HG03097 (cell line): ENCODE data around the gene OR2Z1.
"Not testable (repeated sequence)": the region's sequence is repeated elsewhere in the genome, so short reads cannot be mapped to it uniquely, and the experiment has no call there.

ENCODE experiments used
- ATAC-seq: cut with Tn5 transposase; IDR thresholded peaks from one replicate; pipeline ENCODE4 v1.9.1; 2021; ENCODE audit not compliant: unreplicated experiment, low FRiP score

The OR2Z1 gene

DNA sequence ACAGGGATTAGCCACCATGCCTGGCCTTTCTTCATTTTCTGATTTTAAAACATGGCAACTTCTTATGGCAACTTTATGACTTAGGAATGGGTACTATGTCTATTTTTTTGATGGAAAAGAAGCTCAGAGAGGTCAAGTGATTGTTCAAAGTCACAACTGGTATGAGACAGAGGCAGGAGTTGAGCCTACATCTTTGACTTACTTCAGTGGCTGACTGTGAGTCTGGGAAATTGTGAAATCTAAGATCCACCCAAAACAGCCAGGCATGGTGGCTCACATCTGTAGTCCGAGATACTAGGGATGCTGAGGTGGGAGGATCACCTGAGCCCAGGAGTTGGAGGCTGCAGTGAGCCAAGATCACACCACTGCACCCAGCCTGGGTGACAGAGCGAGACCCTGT, 20.5 kb upstream of the OR2Z1 start:
- ATAC-seq = no peak

DNA sequence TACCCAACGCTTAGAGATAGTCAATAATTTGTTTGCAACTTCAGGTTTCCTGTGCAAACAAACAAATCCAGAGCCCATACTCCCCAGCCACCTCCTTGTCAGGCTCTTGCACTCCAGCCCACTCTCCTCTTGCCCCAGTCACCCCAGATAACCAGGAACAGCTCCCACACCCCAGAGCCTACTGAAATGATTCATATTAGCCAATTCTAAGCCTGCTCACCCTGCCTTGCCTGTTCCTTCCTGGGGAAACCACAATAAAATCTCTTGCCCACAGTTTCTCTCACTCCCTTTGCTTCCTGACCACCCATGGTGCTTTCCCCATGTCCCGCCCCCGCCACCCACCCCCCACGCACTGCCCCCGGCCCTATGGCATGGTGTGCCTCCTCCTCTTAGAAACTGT, 19.1 kb upstream of the OR2Z1 start:
- no peak for ATAC-seq

DNA sequence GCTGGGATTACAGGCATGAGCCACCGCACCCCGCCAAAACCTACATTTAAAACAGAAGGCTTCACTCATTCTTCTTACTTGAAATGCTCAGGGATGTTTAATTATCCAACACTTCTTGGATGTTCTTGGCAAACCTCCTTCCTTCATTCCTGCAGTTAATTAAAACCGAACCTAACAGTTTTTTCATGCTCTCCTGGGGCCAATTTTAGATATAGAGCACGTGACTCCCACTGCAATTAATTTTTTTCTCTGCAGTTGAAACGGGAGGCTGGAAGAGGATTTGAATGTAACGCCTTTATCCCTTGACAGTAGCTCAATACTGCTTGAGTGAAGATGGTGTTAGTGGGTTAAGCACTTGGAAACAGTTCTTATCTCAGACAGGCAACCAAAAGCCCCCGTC, 18.2 kb upstream of the OR2Z1 start:
- no peak for ATAC-seq

DNA sequence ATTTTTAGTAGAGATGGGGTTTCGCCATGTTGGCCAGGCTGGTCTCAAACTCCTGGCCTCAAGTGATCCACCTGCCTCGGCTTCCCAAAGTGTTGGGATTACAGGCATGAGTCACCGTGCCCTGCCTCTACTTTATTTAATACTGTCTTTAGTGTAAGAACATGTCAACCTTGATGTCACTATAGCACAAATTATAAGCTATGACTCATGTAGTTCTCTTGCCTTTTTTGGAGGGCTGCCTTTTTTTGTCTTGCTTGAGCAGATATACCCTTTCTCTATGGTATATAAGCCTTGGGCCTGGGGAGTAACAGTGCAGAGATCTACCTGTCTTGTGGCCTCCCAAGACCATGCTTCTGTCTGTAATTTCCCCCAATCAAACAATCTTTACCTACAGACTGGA, 16.1 kb upstream of the OR2Z1 start:
- ATAC-seq = not testable (repeated sequence)

DNA sequence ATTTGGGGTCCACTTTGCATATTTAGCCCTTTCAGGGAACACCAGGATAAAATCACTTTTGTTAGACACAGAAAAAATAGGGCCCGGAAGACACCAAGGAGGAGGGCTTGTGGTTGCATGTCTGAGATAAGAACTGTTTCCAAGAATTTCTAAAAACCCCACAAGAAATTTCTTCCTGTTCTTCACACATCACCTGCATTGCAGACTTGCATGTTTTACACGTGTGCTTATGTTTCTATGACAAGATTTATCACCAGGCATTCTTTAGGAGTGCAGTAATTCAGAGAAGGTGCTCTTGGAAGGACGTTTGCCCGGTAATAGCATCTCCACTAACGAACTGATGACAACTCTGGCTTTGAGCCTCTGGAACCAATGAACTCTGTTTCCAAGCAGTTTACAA, 15.7 kb upstream of the OR2Z1 start:
- no peak for ATAC-seq

DNA sequence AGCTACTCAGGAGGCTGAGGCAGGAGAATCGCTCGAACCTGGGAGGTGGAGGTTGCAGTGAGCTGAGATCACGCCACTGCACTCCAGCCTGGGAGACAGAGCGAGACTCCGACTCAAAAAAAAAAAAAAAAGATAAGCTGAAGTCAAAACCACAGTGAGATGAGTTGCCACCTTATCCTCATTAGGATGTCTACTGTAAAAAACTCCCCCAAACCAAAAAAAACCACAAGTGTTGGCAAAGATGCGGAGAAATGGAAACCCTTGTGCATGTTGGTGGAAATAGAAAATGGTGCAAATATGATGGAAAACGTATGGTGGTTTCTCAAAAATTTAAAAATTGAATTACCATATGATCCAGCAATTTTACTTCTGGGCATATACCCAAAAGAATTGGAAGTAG, 11.1 kb upstream of the OR2Z1 start:
- not testable (repeated sequence) for ATAC-seq

DNA sequence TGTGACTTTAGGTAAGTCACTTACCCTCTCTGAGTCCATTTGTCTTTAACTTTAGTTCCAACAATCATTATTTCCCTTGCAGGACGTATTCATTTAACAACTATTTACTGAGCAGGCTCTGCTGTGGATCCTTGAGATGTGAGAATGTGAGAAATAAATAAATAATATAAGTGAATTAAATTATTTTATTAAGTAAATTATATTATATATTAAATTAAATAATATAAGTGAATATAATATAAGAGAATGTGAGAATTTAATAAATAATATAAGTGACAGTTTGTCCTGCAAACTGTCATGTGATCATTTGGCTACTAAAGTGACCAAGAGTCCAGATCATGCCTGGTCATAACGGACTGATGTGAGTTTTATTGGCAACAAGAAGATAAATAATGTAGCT, 598 bp downstream of the OR2Z1 start:
- ATAC-seq = no peak

DNA sequence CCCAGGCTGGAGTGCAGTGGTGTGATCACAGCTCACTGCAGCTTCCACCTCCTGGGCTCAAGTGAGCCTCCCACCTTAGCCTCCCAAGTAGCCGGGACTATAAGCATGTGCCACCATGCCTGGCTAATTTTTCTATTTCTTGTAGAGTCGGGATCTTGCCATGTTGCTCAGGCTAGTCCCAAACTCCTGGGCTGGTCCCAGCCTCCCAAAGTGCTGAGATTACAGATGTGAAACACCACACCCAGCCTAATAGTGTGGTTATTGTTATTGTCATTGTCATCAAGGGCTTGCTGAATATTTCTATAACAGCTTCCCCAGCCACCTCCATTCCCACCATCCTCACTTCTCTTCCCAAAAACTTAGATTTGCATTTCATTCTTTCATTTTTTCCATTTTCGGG, 2.8 kb downstream of the OR2Z1 start:
- no peak for ATAC-seq

DNA sequence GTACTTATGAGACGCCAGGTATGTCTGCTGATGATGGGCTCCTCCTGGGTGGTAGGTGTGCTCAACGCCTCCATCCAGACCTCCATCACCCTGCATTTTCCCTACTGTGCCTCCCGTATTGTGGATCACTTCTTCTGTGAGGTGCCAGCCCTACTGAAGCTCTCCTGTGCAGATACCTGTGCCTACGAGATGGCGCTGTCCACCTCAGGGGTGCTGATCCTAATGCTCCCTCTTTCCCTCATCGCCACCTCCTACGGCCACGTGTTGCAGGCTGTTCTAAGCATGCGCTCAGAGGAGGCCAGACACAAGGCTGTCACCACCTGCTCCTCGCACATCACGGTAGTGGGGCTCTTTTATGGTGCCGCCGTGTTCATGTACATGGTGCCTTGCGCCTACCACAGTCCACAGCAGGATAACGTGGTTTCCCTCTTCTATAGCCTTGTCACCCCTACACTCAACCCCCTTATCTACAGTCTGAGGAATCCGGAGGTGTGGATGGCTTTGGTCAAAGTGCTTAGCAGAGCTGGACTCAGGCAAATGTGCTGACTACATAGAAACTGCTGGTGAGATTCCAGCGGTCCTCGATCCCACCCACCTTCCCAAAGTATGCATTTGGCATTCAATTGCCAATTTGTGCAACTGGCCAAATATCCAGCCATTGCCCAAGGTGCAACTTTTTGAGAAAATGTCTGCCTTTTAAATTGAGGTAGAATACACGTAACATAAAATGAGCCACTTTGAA, 10.2 kb downstream of the OR2Z1 start:
- ATAC-seq = no peak

DNA sequence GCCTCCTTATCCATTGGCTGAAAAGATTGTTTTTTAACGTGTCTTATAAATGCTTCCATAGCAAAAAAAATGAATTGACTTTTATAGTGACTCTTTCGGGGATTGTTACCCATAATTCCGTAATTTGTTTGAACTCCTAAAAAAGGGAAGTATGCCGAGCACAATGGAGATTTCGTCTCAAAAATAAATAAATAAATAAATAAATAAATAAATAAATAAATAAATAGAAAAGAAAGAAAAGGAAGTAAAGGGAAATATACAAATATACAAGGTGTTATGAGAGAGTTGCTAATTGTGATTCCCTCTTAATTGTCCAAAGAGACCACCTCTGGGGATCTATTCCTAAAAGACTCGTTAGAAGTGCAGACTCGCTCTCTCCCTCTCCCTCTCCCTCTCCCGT, 16.9 kb downstream of the OR2Z1 start:
- ATAC-seq = no peak

DNA sequence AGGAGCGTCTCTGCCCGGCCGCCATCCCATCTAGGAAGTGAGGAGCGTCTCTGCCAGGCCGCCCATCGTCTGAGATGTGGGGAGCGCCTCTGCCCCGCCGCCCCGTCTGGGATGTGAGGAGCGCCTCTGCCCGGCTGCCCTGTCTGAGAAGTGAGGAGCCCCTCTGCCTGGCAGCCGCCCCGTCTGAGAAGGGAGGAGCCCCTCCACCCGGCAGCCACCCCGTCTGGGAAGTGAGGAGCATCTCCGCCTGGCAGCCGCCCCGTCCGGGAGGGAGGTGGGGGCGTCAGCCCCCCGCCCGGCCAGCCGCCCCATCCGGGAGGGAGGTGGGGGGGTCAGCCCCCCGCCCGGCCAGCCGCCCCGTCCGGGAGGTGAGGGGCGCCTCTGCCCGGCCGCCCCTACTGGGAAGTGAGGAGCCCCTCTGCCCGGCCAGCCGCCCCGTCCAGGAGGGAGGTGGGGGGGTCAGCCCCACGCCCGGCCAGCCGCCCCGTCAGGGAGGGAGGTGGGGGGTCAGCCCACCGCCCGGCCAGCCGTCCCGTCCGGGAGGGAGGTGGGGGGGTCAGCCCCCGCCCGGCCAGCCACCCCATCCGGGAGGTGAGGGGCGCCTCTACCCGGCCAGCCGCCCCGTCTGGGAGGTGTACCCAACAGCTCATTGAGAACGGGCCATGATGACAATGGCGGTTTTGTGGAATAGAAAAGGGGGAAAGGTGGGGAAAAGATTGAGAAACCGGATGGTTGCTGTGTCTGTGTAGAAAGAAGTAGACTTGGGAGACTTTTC, 18.0 kb downstream of the OR2Z1 start:
- ATAC-seq = not testable (repeated sequence)

DNA sequence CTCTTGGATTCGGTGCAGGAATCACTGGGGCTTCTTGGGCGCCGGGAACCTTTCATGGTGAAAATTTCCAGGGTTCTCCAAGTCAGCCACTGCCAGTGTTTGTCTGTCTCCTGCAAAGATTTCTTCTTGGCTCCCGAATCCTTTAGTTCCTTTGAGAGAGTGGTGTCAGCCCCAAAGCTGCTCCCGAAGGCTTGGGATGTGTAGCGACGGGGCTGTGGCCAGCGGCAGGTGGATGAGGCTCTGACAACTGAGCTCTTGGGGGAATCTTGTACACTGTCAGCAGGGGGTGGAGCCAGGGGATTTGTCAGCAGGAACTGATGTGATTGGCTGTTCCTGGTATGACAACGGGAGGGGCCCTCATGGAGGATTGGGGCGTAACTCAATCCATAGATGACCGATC, 45.8 kb downstream of the OR2Z1 start:
- ATAC-seq = not testable (repeated sequence)

DNA sequence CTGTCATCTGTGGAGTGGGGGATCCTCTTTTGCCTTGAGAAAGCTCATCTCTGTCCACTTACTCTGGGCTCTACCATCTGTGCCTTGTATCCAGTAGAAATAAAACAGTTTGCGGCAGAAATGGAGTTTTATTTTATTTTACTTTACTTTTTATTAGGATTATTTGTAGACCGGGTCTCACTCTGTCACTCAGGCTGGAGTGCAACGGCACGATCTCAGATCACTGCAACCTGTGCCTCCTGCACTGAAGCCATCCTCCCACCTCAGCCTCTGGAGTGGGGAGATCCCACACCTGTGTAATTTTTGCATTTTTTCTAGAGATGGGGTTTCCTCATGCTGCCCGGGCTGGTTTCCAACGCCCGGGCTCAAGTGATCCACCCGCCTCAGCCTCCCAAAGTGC, 47.8 kb downstream of the OR2Z1 start:
- not testable (repeated sequence) for ATAC-seq

DNA sequence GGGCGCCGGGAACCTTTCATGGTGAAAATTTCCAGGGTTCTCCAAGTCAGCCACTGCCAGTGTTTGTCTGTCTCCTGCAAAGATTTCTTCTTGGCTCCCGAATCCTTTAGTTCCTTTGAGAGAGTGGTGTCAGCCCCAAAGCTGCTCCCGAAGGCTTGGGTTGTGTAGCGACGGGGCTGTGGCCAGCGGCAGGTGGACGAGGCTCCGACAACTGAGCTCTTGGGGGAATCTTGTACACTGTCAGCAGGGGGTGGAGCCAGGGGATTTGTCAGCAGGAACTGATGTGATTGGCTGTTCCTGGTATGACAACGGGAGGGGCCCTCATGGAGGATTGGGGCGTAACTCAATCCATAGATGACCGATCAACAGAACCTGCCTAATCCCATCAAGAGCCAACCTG, 52.2 kb downstream of the OR2Z1 start:
- not testable (repeated sequence) for ATAC-seq
